ENCODE results near the gene NRG3.
"Not testable (repeated sequence)": the region's sequence is repeated elsewhere in the genome, so short reads cannot be mapped to it uniquely, and the experiment has no call there.

The NRG3 gene

DNA sequence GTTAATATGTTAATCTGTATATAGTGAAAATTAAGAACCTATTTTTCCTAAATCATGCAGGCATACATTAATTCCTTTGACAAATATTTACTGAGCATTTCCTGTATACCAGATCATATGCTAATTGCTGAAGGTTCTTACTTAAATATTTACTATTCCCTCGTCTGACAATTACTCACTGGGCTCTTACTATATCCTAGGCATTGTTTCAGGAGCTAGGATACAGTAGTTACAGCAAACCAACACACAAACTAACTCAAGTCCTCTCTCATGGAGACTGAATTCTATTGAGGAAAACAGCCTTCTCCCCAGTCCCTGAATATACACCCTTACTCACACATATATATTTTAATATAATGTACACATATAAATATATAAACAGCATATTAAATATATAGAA is 786.0 kb downstream of the NRG3 start:
- Histone ChIP-seq H3K4me2 (ENCODE audit: low read length) (no peak overlapping the region), H3K4me1 (ENCODE audit: control insufficient read depth, insufficient read depth, low read length) (no peaks in the 10 kb centered on the region), H3K9ac (ENCODE audit: low read depth, low read length) (no peak overlapping the region), H3K9me3 (replicated peaks; ENCODE audit: low read length) (peaks cover 6% of the 10 kb centered on the region), H3K36me3 (ENCODE audit: insufficient read depth, low read length) (no peaks in the 10 kb centered on the region), H3K4me3 (ENCODE audit: low read length) (no peak overlapping the region), H3K27me3 (ENCODE audit: control insufficient read depth, insufficient read depth, low read length) (no peaks in the 10 kb centered on the region)

DNA sequence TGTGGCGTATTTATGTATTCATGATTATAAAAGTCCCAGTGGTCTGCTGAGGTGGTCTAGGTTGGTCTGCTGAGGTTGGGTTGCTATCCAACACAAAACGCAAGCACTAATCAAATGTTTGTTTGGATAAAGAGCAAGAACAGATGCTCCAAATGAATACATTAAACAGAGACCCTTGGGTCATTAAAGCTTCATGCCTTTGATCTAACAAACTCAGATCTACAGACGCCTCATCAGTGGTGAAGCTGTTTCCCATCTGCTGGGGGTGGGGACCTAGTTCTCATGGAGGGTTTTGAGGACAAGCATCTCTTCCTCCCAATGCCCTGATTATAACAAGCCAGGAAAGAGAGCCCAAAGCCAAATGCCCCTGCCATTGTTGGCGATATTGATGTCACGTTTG is 786.7 kb downstream of the NRG3 start:
- no peak overlapping the region for H3K9ac ChIP-seq (ENCODE audit: low read depth, low read length)
- H3K9me3 ChIP-seq (replicated peaks; ENCODE audit: low read length): peaks cover 6% of the 10 kb centered on the region
- no peak overlapping the region for H3K4me3 ChIP-seq (ENCODE audit: low read length)
- no peaks in the 10 kb centered on the region for H3K27me3 ChIP-seq (ENCODE audit: control insufficient read depth, insufficient read depth, low read length)
- H3K4me1 ChIP-seq (ENCODE audit: control insufficient read depth, insufficient read depth, low read length): no peaks in the 10 kb centered on the region
- no peak overlapping the region for H3K4me2 ChIP-seq (ENCODE audit: low read length)
- H3K36me3 ChIP-seq (ENCODE audit: insufficient read depth, low read length): no peaks in the 10 kb centered on the region

DNA sequence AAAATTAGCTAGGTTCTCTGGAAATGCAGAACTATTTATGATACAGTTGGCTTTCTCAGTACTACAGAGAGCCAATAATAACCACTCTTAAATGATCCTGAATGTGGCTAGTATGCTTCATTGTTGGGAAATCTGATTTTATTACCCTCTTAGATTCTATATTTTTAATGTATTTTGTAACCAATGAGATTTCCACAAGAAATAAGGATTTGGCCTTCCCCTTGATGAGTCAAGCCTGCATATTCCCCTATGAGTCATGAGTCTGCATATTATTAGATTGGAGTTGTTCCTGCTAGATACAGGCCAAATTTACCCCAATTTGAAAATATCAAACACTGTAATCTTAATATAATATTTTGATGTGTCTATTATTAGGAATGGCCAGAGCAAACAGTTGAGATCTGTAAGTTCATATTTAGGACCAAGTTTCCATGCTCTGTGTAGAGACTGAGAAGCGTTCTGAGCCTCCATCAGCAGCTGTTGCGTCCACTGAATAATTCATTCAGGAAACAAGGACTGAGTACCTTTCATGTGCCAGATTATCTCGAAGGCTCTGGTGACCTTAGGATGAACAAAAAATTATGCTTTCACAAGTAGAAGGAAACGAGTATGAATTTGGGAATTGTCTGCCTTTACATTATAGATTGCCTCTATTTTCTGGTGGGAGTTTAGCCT is 793.4 kb downstream of the NRG3 start:
- Histone ChIP-seq H3K27me3 (ENCODE audit: control insufficient read depth, insufficient read depth, low read length) (no peaks in the 10 kb centered on the region), H3K36me3 (ENCODE audit: insufficient read depth, low read length) (no peaks in the 10 kb centered on the region), H3K4me3 (ENCODE audit: low read length) (no peak overlapping the region), H3K9ac (ENCODE audit: low read depth, low read length) (no peak overlapping the region), H3K4me2 (ENCODE audit: low read length) (no peak overlapping the region), H3K4me1 (ENCODE audit: control insufficient read depth, insufficient read depth, low read length) (no peaks in the 10 kb centered on the region), H3K9me3 (replicated peaks; ENCODE audit: low read length) (peaks cover 17% of the 10 kb centered on the region)

DNA sequence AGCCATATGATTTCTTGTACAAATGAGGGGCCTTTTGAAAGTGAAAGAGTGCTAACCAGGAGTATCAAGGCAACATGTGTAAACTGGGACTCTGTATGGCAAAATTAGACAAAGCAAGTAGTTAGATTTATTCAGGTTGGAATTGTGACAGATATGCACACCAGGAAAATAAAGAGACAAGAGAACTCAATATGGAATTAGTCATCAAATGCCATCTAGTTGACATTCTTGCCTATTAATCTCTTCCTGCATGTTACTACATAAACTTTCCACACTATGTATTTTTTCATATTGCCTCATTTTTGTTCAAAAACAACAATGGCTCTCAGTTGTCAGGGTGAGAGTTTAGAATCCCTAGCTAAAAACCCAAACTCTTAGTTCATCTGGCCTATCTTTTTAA is 799.0 kb downstream of the NRG3 start:
- Histone ChIP-seq H3K4me2 (ENCODE audit: low read length) (no peak overlapping the region), H3K9me3 (replicated peaks; ENCODE audit: low read length) (peaks cover 12% of the 10 kb centered on the region), H3K27me3 (ENCODE audit: control insufficient read depth, insufficient read depth, low read length) (no peaks in the 10 kb centered on the region), H3K36me3 (ENCODE audit: insufficient read depth, low read length) (no peaks in the 10 kb centered on the region), H3K4me1 (ENCODE audit: control insufficient read depth, insufficient read depth, low read length) (no peaks in the 10 kb centered on the region), H3K9ac (ENCODE audit: low read depth, low read length) (no peak overlapping the region), H3K4me3 (ENCODE audit: low read length) (no peak overlapping the region)

DNA sequence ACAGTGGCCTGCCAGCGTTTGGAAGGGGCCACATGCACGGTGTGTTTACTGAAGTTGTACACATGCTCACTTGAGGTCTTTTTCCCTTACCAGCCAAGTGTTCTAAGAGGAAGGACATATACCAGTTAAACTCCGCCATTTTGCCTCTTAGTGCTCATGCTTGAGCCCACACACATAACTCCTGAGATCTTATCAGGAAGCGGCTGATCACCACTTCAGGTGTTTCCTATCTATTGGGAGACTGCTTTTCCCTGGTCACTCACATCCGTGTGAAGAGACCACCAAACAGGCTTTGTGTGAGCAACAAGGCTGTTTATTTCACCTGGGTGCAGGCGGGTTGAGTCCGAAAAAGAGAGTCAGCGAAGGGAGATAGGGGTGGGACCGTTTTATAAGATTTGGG is 802.9 kb downstream of the NRG3 start:
- not testable (repeated sequence) for H3K36me3 ChIP-seq (ENCODE audit: insufficient read depth, low read length); H3K9ac ChIP-seq (ENCODE audit: low read depth, low read length); H3K9me3 ChIP-seq (replicated peaks; ENCODE audit: low read length); H3K27me3 ChIP-seq (ENCODE audit: control insufficient read depth, insufficient read depth, low read length); H3K4me2 ChIP-seq (ENCODE audit: low read length); H3K4me1 ChIP-seq (ENCODE audit: control insufficient read depth, insufficient read depth, low read length); H3K4me3 ChIP-seq (ENCODE audit: low read length)

DNA sequence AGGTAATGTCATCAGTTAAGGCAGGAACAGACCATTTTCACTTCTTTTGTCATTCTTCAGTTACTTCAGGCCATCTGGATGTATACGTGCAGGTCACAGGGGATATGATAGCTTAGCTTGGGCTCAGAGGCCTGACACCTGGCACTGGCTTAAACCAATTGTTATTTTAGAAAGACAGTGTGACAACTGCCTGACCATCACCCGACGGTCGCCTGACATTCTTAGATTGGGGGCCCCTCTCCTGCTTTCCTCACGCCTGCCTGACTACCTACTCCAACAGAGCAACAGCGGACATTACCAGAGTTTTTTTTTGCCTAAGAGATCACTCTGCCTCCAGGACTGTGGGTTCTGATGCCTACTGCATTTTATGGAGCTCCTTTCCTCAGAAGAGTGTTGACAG is 803.5 kb downstream of the NRG3 start:
- not testable (repeated sequence) for H3K9ac ChIP-seq (ENCODE audit: low read depth, low read length); H3K27me3 ChIP-seq (ENCODE audit: control insufficient read depth, insufficient read depth, low read length); H3K4me2 ChIP-seq (ENCODE audit: low read length); H3K4me3 ChIP-seq (ENCODE audit: low read length); H3K4me1 ChIP-seq (ENCODE audit: control insufficient read depth, insufficient read depth, low read length); H3K36me3 ChIP-seq (ENCODE audit: insufficient read depth, low read length); H3K9me3 ChIP-seq (replicated peaks; ENCODE audit: low read length)

DNA sequence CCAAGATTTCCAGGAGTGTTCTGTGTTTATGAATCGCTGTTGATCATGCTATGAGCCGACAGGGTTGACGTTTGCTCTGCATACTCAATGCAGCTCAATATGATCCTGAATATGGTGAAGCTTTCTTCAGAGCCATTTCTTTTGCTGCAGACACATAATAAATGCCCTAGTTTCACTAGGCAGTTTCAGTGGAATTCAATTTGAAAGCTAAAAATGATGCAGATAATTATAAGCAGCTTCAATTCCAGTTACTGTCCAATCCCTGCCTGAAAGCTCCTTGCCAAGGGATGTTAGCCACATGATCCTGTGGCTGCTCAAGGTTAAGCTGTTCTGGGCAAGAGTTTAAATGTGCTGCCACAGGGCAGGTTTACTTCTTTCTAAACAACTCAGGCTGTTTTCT is 805.6 kb downstream of the NRG3 start:
- Histone ChIP-seq H3K9me3 (replicated peaks; ENCODE audit: low read length) (no peaks in the 10 kb centered on the region), H3K9ac (ENCODE audit: low read depth, low read length) (no peak overlapping the region), H3K27me3 (ENCODE audit: control insufficient read depth, insufficient read depth, low read length) (no peaks in the 10 kb centered on the region), H3K4me1 (ENCODE audit: control insufficient read depth, insufficient read depth, low read length) (no peaks in the 10 kb centered on the region), H3K36me3 (ENCODE audit: insufficient read depth, low read length) (no peaks in the 10 kb centered on the region), H3K4me3 (ENCODE audit: low read length) (no peak overlapping the region), H3K4me2 (ENCODE audit: low read length) (no peak overlapping the region)

DNA sequence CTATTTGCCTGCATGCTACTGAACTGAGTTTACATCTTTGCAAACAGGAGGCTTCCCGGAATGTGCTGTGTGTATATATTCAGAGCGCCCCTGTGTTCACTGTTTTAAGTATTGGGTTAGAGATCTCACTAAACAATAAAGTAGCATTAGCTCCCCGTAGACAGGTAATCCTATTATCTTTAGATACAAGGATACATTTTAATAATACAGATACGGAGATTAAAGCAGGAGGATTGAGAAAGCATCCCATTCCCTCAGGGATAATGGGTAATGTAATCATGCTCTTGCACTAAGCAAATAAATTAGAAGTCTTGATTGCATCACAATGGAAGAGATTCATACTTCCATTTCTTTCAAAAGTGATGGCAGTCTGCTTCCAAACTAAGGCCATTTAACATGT is 809.0 kb downstream of the NRG3 start:
- H3K36me3 ChIP-seq (ENCODE audit: insufficient read depth, low read length): no peaks in the 10 kb centered on the region
- H3K27me3 ChIP-seq (ENCODE audit: control insufficient read depth, insufficient read depth, low read length): no peaks in the 10 kb centered on the region
- H3K4me1 ChIP-seq (ENCODE audit: control insufficient read depth, insufficient read depth, low read length): no peaks in the 10 kb centered on the region
- H3K4me2 ChIP-seq (ENCODE audit: low read length): no peak overlapping the region
- no peak overlapping the region for H3K9ac ChIP-seq (ENCODE audit: low read depth, low read length)
- H3K9me3 ChIP-seq (replicated peaks; ENCODE audit: low read length): no peaks in the 10 kb centered on the region
- no peak overlapping the region for H3K4me3 ChIP-seq (ENCODE audit: low read length)

DNA sequence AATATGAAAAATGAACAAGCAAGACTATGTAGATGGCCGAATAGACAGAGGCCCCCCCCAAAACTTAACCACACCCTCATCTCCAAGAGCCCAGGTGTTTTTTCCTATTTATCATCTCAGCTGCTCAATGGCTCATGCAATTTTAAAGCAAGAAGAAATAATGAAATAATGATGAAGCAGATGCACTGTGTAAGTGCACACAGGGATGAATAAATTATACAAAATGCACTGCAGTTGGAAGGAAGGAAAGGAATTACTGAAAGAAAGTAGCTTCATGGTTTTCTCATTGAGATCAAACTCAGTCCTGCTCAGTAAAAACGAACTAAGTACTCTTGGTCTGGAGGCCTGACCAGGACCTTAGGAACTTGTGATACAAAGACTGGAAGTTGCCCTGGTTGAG is 810.1 kb downstream of the NRG3 start:
- Histone ChIP-seq H3K27me3 (ENCODE audit: control insufficient read depth, insufficient read depth, low read length) (no peaks in the 10 kb centered on the region), H3K4me3 (ENCODE audit: low read length) (no peak overlapping the region), H3K9me3 (replicated peaks; ENCODE audit: low read length) (no peaks in the 10 kb centered on the region)

DNA sequence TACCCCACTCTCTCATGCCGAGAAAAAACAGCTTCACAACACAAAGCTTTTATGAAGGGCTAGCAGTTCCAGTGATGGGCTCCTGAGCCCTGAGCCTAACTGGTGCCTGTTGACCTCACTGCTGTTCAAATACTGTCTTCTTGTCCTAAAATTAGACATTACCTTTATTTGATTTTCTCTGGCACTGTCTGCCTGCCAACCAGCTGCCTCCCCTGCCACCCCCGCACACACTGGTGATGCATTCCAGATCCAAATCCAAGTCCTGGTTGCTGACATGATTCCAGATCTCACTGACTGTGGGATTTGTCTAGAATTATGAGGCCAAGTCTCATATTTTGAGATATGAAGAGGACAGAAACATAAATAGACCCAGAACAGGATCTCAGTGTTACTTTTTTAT is 816.2 kb downstream of the NRG3 start:
- Histone ChIP-seq H3K4me2 (ENCODE audit: low read length) (no peak overlapping the region), H3K9ac (ENCODE audit: low read depth, low read length) (no peak overlapping the region), H3K36me3 (ENCODE audit: insufficient read depth, low read length) (no peaks in the 10 kb centered on the region), H3K4me1 (ENCODE audit: control insufficient read depth, insufficient read depth, low read length) (no peaks in the 10 kb centered on the region), H3K9me3 (replicated peaks; ENCODE audit: low read length) (no peaks in the 10 kb centered on the region), H3K27me3 (ENCODE audit: control insufficient read depth, insufficient read depth, low read length) (no peaks in the 10 kb centered on the region), H3K4me3 (ENCODE audit: low read length) (no peak overlapping the region)

More for the DNA sequence above, 810.1 kb downstream of the NRG3 start:
- no peaks in the 10 kb centered on the region for H3K4me1 ChIP-seq (ENCODE audit: control insufficient read depth, insufficient read depth, low read length)
- H3K36me3 ChIP-seq (ENCODE audit: insufficient read depth, low read length): no peaks in the 10 kb centered on the region
- H3K4me2 ChIP-seq (ENCODE audit: low read length): no peak overlapping the region
- H3K9ac ChIP-seq (ENCODE audit: low read depth, low read length): no peak overlapping the region

DNA sequence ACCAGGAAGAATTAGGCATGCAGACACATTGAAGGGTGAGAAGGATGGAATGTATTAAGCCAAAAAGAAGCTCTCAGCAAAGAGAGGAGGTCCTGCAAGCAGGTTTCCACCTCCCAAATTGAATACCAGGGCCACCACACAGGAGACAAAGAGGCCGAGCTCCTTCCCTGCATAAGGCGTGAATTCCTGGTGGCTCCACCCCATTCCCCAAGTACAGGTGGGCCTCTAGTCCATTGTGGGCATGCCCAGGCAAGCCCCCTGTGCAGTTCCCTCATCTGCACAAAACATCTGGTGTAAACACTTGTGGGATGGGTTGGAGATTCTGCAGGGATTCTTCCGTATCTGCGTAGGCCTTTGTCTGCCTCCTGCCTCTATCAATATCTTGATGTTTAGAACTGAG is 817.5 kb downstream of the NRG3 start:
- H3K4me1 ChIP-seq (ENCODE audit: control insufficient read depth, insufficient read depth, low read length): no peaks in the 10 kb centered on the region
- H3K9ac ChIP-seq (ENCODE audit: low read depth, low read length): no peak overlapping the region
- no peak overlapping the region for H3K4me3 ChIP-seq (ENCODE audit: low read length)
- no peaks in the 10 kb centered on the region for H3K27me3 ChIP-seq (ENCODE audit: control insufficient read depth, insufficient read depth, low read length)
- H3K36me3 ChIP-seq (ENCODE audit: insufficient read depth, low read length): no peaks in the 10 kb centered on the region
- no peak overlapping the region for H3K4me2 ChIP-seq (ENCODE audit: low read length)
- no peaks in the 10 kb centered on the region for H3K9me3 ChIP-seq (replicated peaks; ENCODE audit: low read length)

DNA sequence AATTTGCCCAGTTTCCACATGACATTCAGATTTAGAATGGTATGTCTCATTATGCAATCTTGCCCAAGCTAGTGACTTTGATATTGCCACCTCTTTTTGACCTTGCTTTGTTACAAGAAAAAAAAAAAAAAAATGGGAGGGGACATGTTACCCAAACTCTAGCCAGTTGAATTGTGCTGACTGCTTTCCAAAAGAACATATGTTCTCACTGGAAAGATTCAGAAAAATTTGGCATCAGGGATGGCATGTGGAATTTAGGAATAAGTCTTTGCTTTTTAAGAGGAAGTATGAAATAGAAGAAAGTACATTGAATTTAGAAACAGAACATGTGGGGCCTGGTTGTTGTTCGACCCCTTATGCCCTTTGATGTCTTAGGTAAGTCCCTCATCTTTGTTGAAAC is 846.8 kb downstream of the NRG3 start:
- Histone ChIP-seq H3K27me3 (ENCODE audit: control insufficient read depth, insufficient read depth, low read length) (no peaks in the 10 kb centered on the region), H3K4me1 (ENCODE audit: control insufficient read depth, insufficient read depth, low read length) (no peaks in the 10 kb centered on the region), H3K9me3 (replicated peaks; ENCODE audit: low read length) (no peaks in the 10 kb centered on the region), H3K36me3 (ENCODE audit: insufficient read depth, low read length) (no peaks in the 10 kb centered on the region), H3K4me3 (ENCODE audit: low read length) (no peak overlapping the region), H3K9ac (ENCODE audit: low read depth, low read length) (no peak overlapping the region), H3K4me2 (ENCODE audit: low read length) (no peak overlapping the region)

All from skeletal muscle satellite cell (primary cell).